Activated gamma-delta T cell (primary cell): ENCODE results near the gene ANO10.
"Not testable (repeated sequence)": the region's sequence is repeated elsewhere in the genome, so short reads cannot be mapped to it uniquely, and the experiment has no call there.

ENCODE experiments used
- DNase-seq: peaks from one replicate; lab custom pipeline; 2025; lab: John Stamatoyannopoulos, UW

ANO10 gene

GRCh38 chr3:43581343-43581742 lies 40.5 kb downstream of the ANO10 start:
- no peak for DNase-seq

DNA sequence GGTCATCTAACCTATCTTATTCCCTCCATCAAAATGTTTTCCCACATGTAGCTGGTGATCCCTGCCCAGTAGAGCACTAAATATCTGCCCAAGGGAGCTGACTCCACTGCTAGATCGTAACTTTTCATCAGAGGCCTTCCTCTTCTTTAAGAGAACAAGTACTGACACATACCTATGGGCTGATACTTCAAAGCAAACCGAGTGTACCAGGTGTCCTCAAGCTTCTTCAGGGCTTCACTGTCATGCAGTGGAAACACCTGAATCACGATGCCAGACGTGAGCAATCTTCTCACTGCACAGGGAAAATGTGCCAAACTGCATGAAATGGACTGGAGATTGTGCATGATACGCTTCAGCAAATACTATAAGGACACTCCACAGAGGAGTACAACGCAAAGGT lies 41.6 kb downstream of the ANO10 start:
- DNase-seq = no peak

DNA sequence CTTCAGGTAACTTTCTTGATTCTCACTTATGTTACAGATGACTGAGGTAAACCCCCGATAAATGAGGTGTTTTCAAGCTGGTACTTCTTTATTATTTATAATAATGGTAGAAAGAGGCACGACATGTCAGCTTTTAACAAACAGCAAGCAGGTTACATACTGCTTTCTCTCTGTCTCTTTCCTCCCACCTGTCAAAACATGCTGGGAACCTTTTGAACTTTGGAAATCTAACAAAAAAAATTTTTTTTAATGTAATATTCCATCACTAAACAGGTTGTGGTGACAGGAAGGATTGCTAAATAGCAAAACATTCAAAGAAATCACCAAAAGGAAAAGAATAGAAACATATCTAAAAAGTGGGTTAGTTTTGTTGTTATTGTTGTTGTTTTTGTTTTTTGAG lies 48.2 kb downstream of the ANO10 start:
- no peak for DNase-seq

DNA sequence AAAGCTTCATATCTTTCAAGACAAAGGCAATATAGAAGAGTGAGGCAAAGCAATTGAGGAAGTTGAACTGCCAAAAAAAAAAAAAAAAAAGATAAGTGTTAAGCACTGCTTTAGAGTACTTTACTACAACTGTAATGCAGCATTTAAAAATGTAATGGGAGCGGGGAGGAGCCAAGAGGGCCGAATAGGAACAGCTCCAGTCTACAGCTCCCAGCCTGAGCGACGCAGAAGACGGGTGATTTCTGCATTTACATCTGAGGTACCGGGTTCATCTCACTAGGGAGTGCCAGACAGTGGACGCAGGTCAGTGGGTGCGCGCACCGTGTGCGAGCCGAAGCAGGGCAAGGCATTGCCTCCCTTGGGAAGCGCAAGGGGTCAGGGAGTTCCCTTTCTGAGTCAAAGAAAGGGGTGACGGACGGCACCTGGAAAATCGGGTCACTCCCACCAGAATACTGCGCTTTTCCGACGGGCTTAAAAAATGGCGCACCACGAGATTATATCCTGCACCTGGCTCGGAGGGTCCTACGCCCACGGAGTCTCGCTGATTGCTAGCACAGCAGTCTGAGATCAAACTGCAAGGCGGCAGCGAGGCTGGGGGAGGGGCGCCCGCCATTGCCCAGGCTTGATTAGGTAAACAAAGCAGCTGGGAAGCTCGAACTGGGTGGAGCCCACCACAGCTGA lies 56.0 kb downstream of the ANO10 start:
- DNase-seq = not testable (repeated sequence)

GRCh38 chr3:43559961-43560360 lies 61.9 kb downstream of the ANO10 start:
- no peak for DNase-seq

DNA sequence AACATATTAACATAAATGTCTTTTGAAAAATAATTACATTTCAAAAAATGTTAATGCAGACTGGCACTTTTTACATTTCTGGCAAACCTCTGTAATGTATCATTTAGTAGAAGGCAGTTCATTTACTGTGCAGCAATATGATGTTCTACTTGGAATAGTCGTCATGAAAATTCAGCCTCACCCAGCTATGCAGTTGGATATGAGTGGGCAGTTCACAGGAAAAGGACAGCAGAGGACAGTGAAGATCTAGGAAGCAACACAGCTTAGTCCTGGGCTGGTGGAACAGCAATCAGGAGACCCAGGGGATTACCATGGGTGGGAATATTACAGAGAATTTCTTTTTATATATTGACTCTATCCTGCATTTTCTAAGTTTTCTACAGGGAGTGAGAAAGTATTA lies 63.6 kb downstream of the ANO10 start:
- DNase-seq = no peak

DNA sequence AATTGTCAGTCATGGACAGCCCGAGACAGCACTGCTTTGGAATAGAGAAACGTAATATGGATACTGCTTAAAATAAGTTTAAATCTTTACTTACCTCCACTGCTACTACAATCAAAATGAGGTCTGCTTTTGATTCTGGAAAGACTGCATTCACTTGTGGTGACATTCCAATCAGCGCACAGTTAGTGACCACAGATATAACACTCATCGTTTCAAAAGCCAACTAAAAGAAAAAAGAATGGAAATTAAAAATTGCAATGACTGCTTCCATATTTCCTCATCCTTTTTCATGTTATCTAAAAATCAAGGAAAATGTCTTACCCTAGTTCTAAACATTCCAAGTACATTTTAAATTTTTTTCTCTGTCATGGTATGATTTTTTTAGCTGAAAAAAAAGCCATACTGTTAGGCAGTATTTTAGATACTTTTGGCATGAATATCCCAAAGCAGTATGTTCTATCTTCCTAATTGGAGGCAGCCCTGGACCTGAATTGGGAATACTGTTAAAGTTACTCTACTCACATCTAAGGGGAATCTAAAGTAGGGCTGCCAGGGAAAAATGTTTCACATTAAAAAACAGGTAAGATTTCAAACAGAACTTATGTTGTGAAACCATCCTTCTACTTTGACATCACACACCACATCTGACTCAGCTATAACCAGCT lies 72.1 kb downstream of the ANO10 start:
- DNase-seq = no peak

DNA sequence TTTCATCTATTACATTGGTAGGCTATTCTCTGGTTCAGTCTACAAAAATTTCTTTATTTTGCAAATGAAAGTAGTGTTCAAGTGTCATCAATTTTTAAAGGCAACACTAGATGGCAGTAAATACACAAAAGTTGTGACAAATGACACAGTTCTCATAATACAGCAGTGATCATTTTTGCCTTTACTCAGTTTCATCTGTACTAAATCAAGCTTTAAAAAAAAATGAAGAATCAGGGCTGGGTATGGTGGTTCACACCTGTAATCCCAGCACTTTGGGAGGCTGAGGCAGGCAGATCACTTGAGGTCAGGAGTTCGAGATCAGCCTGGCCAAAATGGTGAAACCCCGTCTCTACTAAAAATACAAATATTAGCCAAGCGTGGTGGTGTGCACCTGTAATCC lies 77.5 kb downstream of the ANO10 start:
- not testable (repeated sequence) for DNase-seq

DNA sequence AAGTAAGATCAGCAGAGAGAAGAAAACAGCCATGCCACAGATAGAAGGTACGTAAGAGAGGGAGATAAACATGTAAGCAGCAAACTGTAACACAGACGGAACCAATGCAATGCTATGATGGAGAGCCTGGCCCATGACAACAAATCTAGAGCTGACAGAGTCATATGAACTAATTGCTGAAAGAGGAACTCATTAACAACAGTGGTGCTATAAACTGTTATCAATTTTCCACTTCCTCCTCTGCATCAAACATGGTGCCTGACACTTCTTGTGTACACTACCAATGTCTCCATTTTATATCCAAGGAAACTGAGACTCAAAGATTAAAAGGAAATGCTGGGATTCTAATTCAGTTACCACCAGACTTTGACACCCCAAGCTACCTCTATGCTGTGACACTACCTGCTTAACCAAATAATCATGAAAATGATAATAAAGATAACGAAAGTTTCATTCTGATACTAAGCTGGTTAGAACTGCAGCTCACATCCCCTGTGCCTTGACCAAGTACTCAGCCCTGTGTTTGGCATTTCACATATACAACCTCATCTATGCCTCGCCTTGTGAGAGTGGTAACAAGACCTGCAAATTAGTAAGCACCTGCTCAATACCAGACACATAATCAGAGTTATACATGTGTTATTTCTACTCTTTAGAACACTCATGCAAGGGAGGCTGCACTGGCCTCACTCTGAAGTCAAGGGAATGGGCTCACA lies 79.3 kb downstream of the ANO10 start:
- no peak for DNase-seq

GRCh38 chr3:43540624-43541023 lies 81.2 kb downstream of the ANO10 start:
- DNase-seq = no peak

GRCh38 chr3:43539321-43539720 lies 82.5 kb downstream of the ANO10 start:
- no peak for DNase-seq

DNA sequence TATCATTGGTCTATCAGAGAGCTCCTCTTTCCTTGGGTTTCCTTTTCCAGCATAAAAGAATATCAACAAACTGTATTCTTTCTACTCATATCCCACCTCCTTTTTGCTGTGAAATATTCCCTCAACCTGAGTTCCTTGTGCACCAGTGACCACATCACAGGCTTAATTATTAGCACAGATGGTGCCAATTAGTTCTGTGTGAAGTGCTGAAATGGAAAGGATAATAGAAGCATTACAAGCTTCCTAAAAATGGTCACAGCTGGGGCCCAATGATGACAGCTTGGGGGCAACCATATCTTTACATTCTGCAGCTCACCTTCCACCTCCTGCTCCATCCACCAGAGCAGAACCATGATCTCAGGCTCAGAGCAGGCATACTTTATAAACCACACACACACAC lies 84.6 kb downstream of the ANO10 start:
- DNase-seq = no peak

- DNase-seq = no peak
These were observed 87.1 kb downstream of the ANO10 start for GRCh38 chr3:43534675-43535074.

DNA sequence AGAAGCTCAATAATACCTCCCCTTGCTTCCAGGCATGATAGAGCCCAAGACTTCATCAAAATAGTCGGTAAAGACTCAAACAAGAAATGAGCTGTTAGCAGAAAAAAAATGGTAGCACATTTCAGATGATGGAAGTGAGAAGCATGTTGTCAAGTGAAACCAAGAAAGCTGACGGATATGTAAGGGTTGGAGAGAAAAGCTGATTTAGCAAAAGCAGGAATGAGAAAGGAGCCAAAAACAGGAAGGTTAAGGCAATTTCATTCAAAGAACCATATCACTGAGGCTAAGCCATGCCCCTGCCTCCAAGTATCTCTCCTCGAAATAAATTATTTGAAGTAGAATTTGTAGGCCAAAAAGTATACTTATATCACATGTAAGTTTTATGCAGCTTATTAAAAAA lies 88.8 kb downstream of the ANO10 start:
- no peak for DNase-seq

DNA sequence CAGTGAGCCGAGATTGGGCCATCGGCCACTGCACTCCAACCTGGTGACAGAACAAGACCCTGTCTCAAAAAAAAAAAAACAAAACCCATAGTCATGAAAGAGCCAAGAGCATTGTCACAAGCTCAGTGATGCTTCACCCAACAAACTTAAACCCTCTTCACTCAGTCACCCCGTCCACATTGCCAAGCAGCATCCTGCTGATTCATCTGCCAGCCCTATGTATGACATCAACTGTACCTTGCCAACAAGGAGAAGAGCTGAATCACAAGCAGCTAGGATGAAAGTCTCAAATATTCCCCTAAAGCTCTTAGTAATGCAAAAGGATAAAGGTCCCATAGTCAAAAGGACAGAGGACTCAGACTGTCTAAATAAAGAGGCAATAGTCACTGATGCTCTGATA lies 90.0 kb downstream of the ANO10 start:
- DNase-seq = no peak

- no peak for DNase-seq
These were observed 93.2 kb downstream of the ANO10 start for GRCh38 chr3:43528498-43529099.

DNA sequence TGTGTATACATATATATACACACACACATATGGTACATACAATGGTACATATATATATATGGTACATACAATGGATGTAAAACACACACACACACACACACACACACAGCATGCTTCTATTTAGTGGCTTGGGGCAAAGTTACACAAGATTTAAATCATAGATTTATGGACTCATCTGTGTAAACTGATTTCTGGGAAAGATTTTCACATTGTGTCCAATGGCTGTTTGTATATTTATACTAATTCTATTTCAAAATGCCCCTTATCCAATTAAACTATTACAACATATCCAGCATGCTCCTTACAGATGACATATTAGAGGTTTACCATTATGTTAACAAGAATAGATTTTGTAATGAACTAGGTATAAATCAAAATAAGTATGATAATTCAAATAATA lies 94.9 kb downstream of the ANO10 start:
- no peak for DNase-seq

GRCh38 chr3:43525941-43526607 lies 95.7 kb downstream of the ANO10 start:
- DNase-seq = no peak

GRCh38 chr3:43525386-43525785 lies 96.4 kb downstream of the ANO10 start:
- no peak for DNase-seq

- no peak for DNase-seq
These were observed 98.3 kb downstream of the ANO10 start for GRCh38 chr3:43523454-43524053.

DNA sequence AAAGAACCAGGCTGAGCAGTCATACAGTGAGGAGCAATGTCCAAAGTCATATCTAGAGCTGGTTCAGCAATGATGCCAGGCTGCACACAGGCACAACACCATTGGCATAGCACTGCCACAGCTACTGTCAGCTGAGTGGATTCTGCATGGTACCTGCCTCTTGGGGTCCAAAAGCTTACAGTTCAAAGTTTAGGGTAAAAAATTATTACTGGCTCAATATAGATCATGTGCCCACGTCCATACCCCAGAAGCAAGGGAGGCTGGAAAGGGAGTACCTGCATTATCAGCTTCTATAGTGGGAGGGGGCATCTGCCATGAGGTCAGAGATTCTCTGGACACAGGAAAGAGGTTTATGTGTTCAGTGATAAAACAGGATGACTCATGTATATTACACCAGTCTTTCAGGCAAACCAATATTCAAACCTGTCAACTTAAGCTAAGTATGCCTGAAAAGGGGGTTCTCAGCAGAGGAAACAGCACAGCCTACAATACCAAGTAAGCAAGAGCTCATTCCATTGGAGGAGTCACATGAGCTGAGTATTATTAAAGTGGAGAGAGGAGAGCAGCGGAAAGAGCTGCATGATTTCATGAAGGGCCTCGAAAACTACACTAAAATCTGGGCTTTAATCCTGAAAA lies 99.0 kb downstream of the ANO10 start:
- no peak for DNase-seq
